SK-N-SH (cell line): Measurements from ENCODE around the gene UTRN. TPM values are rescaled to one million over a fixed set of nuclear protein-coding genes. Genes with fewer than 3 reads are reported as not detected.

ENCODE experiments used
- CTCF ChIA-PET: fragments of 300-600, 350-600 bp; formaldehyde crosslinking; extraction: SDS; loops from one replicate; lab custom pipeline; 2021; lab: Yijun Ruan, JAX
- POLR2A ChIA-PET: fragments of 350-600 bp; sonication (Branson Sonifier 250); formaldehyde crosslinking; extraction: SDS; loops from one replicate; lab custom pipeline; 2020; ENCODE audit warnings: antibody characterized with exemption, inconsistent platforms; lab: Yijun Ruan, JAX
- DNase-seq: peaks from one replicate; pipeline ENCODE4 v3.0.0; 2012
- H2AFZ ChIP-seq: fragments of 200-600 bp; sonication (generic); 2 replicates; pipeline ENCODE4 v1.8.1; 2016; ENCODE audit warnings: antibody characterized with exemption, mild to moderate bottlenecking, low read depth
- H3F3A ChIP-seq: fragments of 200-600 bp; sonication (generic); replicated peaks from 2 replicates; pipeline ENCODE3; 2016; ENCODE audit warnings: antibody characterized with exemption, mild to moderate bottlenecking; ENCODE audit not compliant: insufficient read depth
- H3K27ac ChIP-seq, 2 experiments: fragments of 200-500 bp in 1 of 2; fragments of 200-600 bp in 1 of 2; sonication (Bioruptor generic) in 1 of 2; sonication (generic), shearing (Covaris generic) in 1 of 2; 2 replicates each; pipeline versions ENCODE4 v1.5.1 to v1.6.1; 2014 to 2016; ENCODE audit warnings: low read depth in 2 of 2, inconsistent platforms in 1 of 2, low read length in 1 of 2, mild to moderate bottlenecking in 1 of 2, mixed read lengths in 1 of 2
- H3K27me3 ChIP-seq: fragments of 200-600 bp; sonication (generic), shearing (Covaris generic); 2 replicates; pipeline ENCODE4 v1.6.1; 2016; ENCODE audit warnings: mixed run types; ENCODE audit not compliant: insufficient read depth
- H3K36me3 ChIP-seq, 2 experiments: fragments of 200-500 bp in 1 of 2; fragments of 200-600 bp in 1 of 2; sonication (Bioruptor generic) in 1 of 2; sonication (generic) in 1 of 2; replicated peaks in 1 of 2; 2 replicates each; pipeline versions ENCODE3 to v1.5.1; 2014 to 2016; ENCODE audit warnings: low read length in 1 of 2, mild to moderate bottlenecking in 1 of 2; ENCODE audit not compliant: insufficient read depth in 2 of 2, control insufficient read depth in 1 of 2
- H3K4me1 ChIP-seq, 2 experiments: fragments of 200-500 bp in 1 of 2; fragments of 200-600 bp in 1 of 2; sonication (Bioruptor generic) in 1 of 2; sonication (generic), shearing (Covaris generic) in 1 of 2; 2 replicates each; pipeline versions ENCODE4 v1.5.1 to v1.6.1; 2014 to 2016; ENCODE audit warnings: low read depth in 1 of 2, low read length in 1 of 2, mixed run types in 1 of 2; ENCODE audit not compliant: insufficient read depth in 2 of 2, control insufficient read depth in 1 of 2
- H3K4me2 ChIP-seq: fragments of 200-600 bp; sonication (generic), shearing (Covaris generic); 2 replicates; pipeline ENCODE4 v1.6.1; 2017; ENCODE audit warnings: mixed run types
- H3K4me3 ChIP-seq, 2 experiments: fragments of 200-500 bp in 1 of 2; fragments of 200-600 bp in 1 of 2; sonication (Bioruptor generic) in 1 of 2; sonication (generic), shearing (Covaris generic) in 1 of 2; 2 replicates each; pipeline versions ENCODE4 v1.5.1 to v1.8.1; 2014 to 2016; ENCODE audit warnings: low read depth in 2 of 2, inconsistent platforms in 1 of 2, low read length in 1 of 2, mild to moderate bottlenecking in 1 of 2, mixed read lengths in 1 of 2, moderate library complexity in 1 of 2
- H3K79me2 ChIP-seq: fragments of 200-600 bp; sonication (generic); 2 replicates; pipeline ENCODE4 v1.8.1; 2017; ENCODE audit warnings: mild to moderate bottlenecking; ENCODE audit not compliant: insufficient read depth
- H3K9ac ChIP-seq: fragments of 200-600 bp; sonication (generic); 2 replicates; pipeline ENCODE4 v1.6.1; 2017; ENCODE audit warnings: mixed run types
- H3K9me2 ChIP-seq: fragments of 200-600 bp; sonication (generic); 2 replicates; pipeline ENCODE4 v1.6.1; 2017; ENCODE audit warnings: mixed run types
- H3K9me3 ChIP-seq: fragments of 200-600 bp; sonication (generic); 2 replicates; pipeline ENCODE4 v1.6.1; 2017; ENCODE audit warnings: mixed run types, mild to moderate bottlenecking, moderate library complexity
- H4K20me1 ChIP-seq: fragments of 200-600 bp; sonication (generic); 2 replicates; pipeline ENCODE4 v1.6.1; 2017; ENCODE audit warnings: mild to moderate bottlenecking, mixed run types; ENCODE audit not compliant: insufficient read depth
- CHD2 ChIP-seq: fragments of 150-350 bp; IDR thresholded peaks from 2 replicates; pipeline ENCODE4 v1.6.1; 2018; ENCODE audit warnings: low read length; ENCODE audit not compliant: partially characterized antibody
- CTCF ChIP-seq: fragments of 200-600 bp; sonication (generic); IDR thresholded peaks from 2 replicates; pipeline ENCODE4 v1.6.1; 2017; ENCODE audit warnings: antibody characterized with exemption, mild to moderate bottlenecking, moderate library complexity
- ELF1 ChIP-seq: IDR thresholded peaks from 2 replicates; pipeline ENCODE4 v1.4.0; 2012
- FOSL2 ChIP-seq: IDR thresholded peaks from 2 replicates; pipeline ENCODE4 v1.4.0; 2012; ENCODE audit warnings: low read depth, mild to moderate bottlenecking, moderate library complexity, borderline replicate concordance
- GABPA ChIP-seq: IDR thresholded peaks from 2 replicates; pipeline ENCODE4 v1.4.0; 2012; ENCODE audit warnings: low read depth, mild to moderate bottlenecking
- GATA2 ChIP-seq: sonication (generic); formaldehyde crosslinking; IDR thresholded peaks from 2 replicates; pipeline ENCODE4 v1.5.0; 2020; ENCODE audit warnings: mild to moderate bottlenecking, missing genetic modification reagents
- IRF3 ChIP-seq: fragments of 150-350 bp; IDR thresholded peaks from 2 replicates; pipeline ENCODE4 v1.6.1; 2016; ENCODE audit warnings: mild to moderate bottlenecking, low read depth, low read length
- JUND ChIP-seq: IDR thresholded peaks from 2 replicates; pipeline ENCODE4 v1.4.0; 2012
- MXI1 ChIP-seq: IDR thresholded peaks from 2 replicates; pipeline ENCODE4 v1.6.1; 2012; ENCODE audit warnings: mild to moderate bottlenecking, low read depth, low read length, improper control_type of control experiment
- POLR2AphosphoS5 ChIP-seq: IDR thresholded peaks from 2 replicates; pipeline ENCODE4 v1.6.1; 2012; ENCODE audit warnings: low read depth, low read length
- RAD21 ChIP-seq: IDR thresholded peaks from 2 replicates; pipeline ENCODE4 v1.6.1; 2012; ENCODE audit warnings: mild to moderate bottlenecking, low read length
- RFX5 ChIP-seq: IDR thresholded peaks from 2 replicates; pipeline ENCODE4 v1.6.1; 2012; ENCODE audit warnings: mild to moderate bottlenecking, improper control_type of control experiment, low read length
- SMC3 ChIP-seq: IDR thresholded peaks from 2 replicates; pipeline ENCODE4 v1.6.1; 2012; ENCODE audit warnings: low read depth, low read length, improper control_type of control experiment
- TAF1 ChIP-seq: IDR thresholded peaks from 2 replicates; pipeline ENCODE4 v1.6.1; 2012; ENCODE audit warnings: low read depth, mild to moderate bottlenecking, low read length, moderate library complexity, borderline replicate concordance
- TCF12 ChIP-seq: IDR thresholded peaks from 2 replicates; pipeline ENCODE4 v1.4.0; 2012
- USF2 ChIP-seq: fragments of 150-350 bp; IDR thresholded peaks from 2 replicates; pipeline ENCODE4 v1.6.1; 2017; ENCODE audit warnings: antibody characterized with exemption, low read length, low read depth, borderline replicate concordance
- YY1 ChIP-seq: IDR thresholded peaks from 2 replicates; pipeline ENCODE4 v1.4.0; 2012; ENCODE audit warnings: low read depth, mild to moderate bottlenecking
- WGBS: methylation state at CpG from one replicate; pipeline ENCODE4 v1.1.6; 2017; ENCODE audit warnings: low lambda C conversion rate; 5-methylcytosine and 5-hydroxymethylcytosine counted together
- polyA plus RNA-seq, 3 experiments: library from polyadenylated mRNA; depleted of rRNA; stranded (reverse); fragments of >200 nt; gene quantifications; 2 replicates each; pipeline ENCODE4 v1.2.3, GENCODE V29; 2012
- TF ChIP-seq, protein P1 (sequence below): IDR thresholded peaks from 2 replicates; pipeline ENCODE4; 2012
- TF ChIP-seq, protein P2 (sequence below): IDR thresholded peaks from 2 replicates; pipeline ENCODE4 v1.4.0; 2012; ENCODE audit warnings: low read depth, borderline replicate concordance

Gene UTRN
- polyA plus RNA-seq, 1 of the 3 experiments (the other 2 are of a cell fraction): 6.8 TPM

- Histone ChIP-seq H3K36me3 (no peaks in the 10 kb centered on the region), H3K79me2 (peaks cover 20% of the 10 kb centered on the region), H3K27me3 (peaks cover 5% of the 10 kb centered on the region; the same call in 1 of the 2 replicates), H3K9me2 (no peaks in the 10 kb centered on the region), H2AFZ (peak overlapping the region; percentile 44; the same call in 1 of the 2 replicates), H3K4me1 (no peaks in the 10 kb centered on the region), H3K9ac (peak overlapping the region; percentile 66; the same call in 1 of the 2 replicates), H3K9me3 (no peaks in the 10 kb centered on the region), H3F3A (no peaks in the 10 kb centered on the region), H3K4me3 (peak overlapping the region; percentile 61 to 77; a peak in 2 of 4 replicates), H3K4me2 (peak overlapping the region; percentile 91; the same call in 1 of the 2 replicates), H4K20me1 (no peaks in the 10 kb centered on the region), H3K27ac (peak overlapping the region in 1 of 2 experiments; percentile 69; a peak in 2 of 4 replicates)
- 2% methylated on average over 13 of the region's 13 CpGs for WGBS
- POLR2A ChIA-PET: no interaction called here
- TF ChIP-seq YY1 (no peak), CHD2 (no peak), CTCF (peak; percentile 41)
- DNase-seq: no peak
- CTCF ChIA-PET: no interaction called here
Measured at GRCh38 chr6:144283646-144284477, 1.3 kb upstream of the UTRN start.

GRCh38 chr6:144284478-144284782 lies 705 bp upstream of the UTRN start:
- Histone ChIP-seq H3F3A (no peaks in the 10 kb centered on the region), H3K27ac (peak overlapping the region; percentile 65 to 69; a peak in 2 of 4 replicates), H2AFZ (peak overlapping the region; percentile 44; the same call in 1 of the 2 replicates), H3K4me3 (peak overlapping the region; percentile 61 to 77), H3K9me3 (no peaks in the 10 kb centered on the region), H3K79me2 (peaks cover 23% of the 10 kb centered on the region), H3K36me3 (no peaks in the 10 kb centered on the region), H3K4me2 (peak overlapping the region; percentile 91; the same call in 1 of the 2 replicates), H3K27me3 (peaks cover 5% of the 10 kb centered on the region; the same call in 1 of the 2 replicates), H4K20me1 (no peaks in the 10 kb centered on the region), H3K4me1 (no peaks in the 10 kb centered on the region), H3K9ac (peak overlapping the region; percentile 66; the same call in 1 of the 2 replicates), H3K9me2 (no peaks in the 10 kb centered on the region)
- 1% methylated on average over 6 of the region's 7 CpGs for WGBS
- no peak for TF ChIP-seq TCF12
- no peak for TF ChIP-seq SMC3
- no peak for TF ChIP-seq RAD21
- TF ChIP-seq MXI1: no peak
- no peak for TF ChIP-seq RFX5
- TF ChIP-seq GABPA: no peak
- no peak for TF ChIP-seq YY1
- TF ChIP-seq TAF1: no peak
- TF ChIP-seq, protein P1, sequence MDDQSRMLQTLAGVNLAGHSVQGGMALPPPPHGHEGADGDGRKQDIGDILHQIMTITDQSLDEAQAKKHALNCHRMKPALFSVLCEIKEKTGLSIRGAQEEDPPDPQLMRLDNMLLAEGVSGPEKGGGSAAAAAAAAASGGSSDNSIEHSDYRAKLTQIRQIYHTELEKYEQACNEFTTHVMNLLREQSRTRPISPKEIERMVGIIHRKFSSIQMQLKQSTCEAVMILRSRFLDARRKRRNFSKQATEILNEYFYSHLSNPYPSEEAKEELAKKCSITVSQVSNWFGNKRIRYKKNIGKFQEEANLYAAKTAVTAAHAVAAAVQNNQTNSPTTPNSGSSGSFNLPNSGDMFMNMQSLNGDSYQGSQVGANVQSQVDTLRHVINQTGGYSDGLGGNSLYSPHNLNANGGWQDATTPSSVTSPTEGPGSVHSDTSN: no peak
- no peak for TF ChIP-seq ELF1
- TF ChIP-seq USF2: no peak
- no peak for TF ChIP-seq IRF3
- TF ChIP-seq, protein P2, sequence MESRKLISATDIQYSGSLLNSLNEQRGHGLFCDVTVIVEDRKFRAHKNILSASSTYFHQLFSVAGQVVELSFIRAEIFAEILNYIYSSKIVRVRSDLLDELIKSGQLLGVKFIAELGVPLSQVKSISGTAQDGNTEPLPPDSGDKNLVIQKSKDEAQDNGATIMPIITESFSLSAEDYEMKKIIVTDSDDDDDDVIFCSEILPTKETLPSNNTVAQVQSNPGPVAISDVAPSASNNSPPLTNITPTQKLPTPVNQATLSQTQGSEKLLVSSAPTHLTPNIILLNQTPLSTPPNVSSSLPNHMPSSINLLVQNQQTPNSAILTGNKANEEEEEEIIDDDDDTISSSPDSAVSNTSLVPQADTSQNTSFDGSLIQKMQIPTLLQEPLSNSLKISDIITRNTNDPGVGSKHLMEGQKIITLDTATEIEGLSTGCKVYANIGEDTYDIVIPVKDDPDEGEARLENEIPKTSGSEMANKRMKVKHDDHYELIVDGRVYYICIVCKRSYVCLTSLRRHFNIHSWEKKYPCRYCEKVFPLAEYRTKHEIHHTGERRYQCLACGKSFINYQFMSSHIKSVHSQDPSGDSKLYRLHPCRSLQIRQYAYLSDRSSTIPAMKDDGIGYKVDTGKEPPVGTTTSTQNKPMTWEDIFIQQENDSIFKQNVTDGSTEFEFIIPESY: no peak
- no peak for TF ChIP-seq JUND
- TF ChIP-seq FOSL2: no peak
- TF ChIP-seq GATA2 (CRISPR knock-in tag): no peak
- TF ChIP-seq POLR2AphosphoS5: no peak
- no peak for DNase-seq
- CTCF ChIA-PET: no interaction called here
- POLR2A ChIA-PET: no interaction called here
